AG04449 (cell line): ENCODE measurements around the gene CLDN9.

Experiments
- CTCF ChIA-PET: fragments of 350-600 bp; formaldehyde crosslinking; extraction: SDS; loops from one replicate; lab custom pipeline; 2021; ENCODE audit warnings: antibody characterized with exemption; lab: Yijun Ruan, JAX
- POLR2A ChIA-PET: fragments of 400-600, 350-600 bp; formaldehyde crosslinking; extraction: SDS; loops from one replicate; lab custom pipeline; 2020; ENCODE audit warnings: antibody characterized with exemption, inconsistent platforms; lab: Yijun Ruan, JAX
- DNase-seq: peaks from one replicate; pipeline ENCODE4 v3.0.0-alpha.2; 2010; ENCODE audit warnings: low read depth, low spot score
- H3K4me3 ChIP-seq: 2 replicates; pipeline ENCODE4 v1.5.1; 2011; ENCODE audit warnings: low read depth, mild to moderate bottlenecking, control low read depth, low read length
- CTCF ChIP-seq: IDR thresholded peaks from one replicate; pipeline ENCODE4 v1.5.1; 2011; ENCODE audit warnings: mild to moderate bottlenecking, moderate library complexity, low read length, control low read depth, inconsistent platforms; ENCODE audit not compliant: insufficient read depth; ENCODE audit errors: missing control alignments

CLDN9 gene

GRCh38 chr16:3007059-3007956 lies 5.4 kb upstream of the CLDN9 start:
- CTCF ChIA-PET, result interaction anchor here (1.1 to 11.4 kb wide), 3 partner anchors 13 to 51 kb away, joined by 3 to 112 read pairs (median 4); partner anchors contain the start of gene TNFRSF12A
- POLR2A ChIA-PET, result interaction anchor here (1.6 kb wide), 1 partner anchor 13 kb away, joined by 6 read pairs; the partner anchor contains the start of gene TNFRSF12A
- no peak for TF ChIP-seq CTCF
- DNase-seq, result no peak
- H3K4me3 ChIP-seq, result no peak overlapping the region

DNA sequence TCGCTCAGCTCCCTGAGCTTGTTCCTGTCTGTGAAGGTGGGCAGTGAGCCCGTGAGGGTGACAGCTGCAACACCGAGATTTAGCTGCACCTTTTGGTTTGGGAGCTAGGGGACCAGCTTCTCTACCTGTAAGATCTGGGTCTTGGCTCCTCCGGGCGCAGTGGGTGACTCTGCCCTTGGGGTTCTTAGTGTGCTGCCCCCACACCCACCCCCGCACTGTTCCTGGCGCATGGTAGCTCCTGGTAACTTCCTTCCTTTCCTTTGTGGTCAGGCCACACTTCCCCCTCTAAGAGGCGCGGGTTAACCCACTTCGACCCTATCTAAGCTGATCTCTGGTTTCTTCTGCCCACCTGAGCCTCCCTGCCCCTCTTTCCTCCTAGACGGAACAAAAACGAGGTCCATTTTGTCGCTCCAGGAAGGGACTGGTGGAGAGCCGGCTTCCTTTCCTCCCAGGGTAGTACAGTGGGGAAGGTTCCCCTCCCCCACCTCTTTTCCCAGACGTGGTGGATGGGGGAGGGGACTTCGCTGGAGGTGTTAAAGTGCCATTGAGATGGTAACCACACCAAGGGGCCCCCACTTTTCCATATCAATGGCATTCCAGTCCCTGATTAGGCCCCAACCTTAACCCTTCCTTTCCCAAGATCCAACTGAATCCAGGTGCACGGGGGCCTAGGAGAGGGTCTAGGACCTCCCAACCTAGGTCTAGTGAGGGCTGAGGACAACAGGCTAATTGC lies 4.6 kb upstream of the CLDN9 start:
- CTCF ChIA-PET, result interaction anchor here (1.1 to 11.4 kb wide), 3 partner anchors 12 to 51 kb away, joined by 3 to 112 read pairs (median 4); partner anchors contain the start of gene TNFRSF12A
- no peak for TF ChIP-seq CTCF
- no peak overlapping the region for H3K4me3 ChIP-seq
- POLR2A ChIA-PET, result interaction anchor here (1.6 kb wide), 1 partner anchor 13 kb away, joined by 6 read pairs; the partner anchor contains the start of gene TNFRSF12A
- no peak for DNase-seq

DNA sequence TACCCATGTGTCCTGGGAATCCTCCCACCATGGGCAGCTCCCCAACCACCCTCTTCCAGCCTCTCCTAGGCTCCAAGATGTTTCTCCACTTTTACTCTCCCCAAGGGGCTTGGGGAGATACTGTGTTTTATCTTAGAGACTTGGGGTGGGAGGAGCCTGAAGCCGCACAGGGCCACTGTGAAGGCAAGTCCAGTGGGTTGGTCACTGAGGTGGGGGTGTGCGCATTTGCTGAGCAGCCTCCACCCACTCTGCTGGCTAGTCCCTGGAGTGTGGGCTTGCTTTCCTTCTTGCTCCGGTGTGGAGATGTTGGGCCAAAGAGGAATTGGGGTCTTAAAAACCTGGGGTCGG lies 4.1 kb upstream of the CLDN9 start:
- POLR2A ChIA-PET, result interaction anchor here (1.6 kb wide), 1 partner anchor 12 kb away, joined by 6 read pairs; the partner anchor contains the start of gene TNFRSF12A
- no peak for TF ChIP-seq CTCF

GRCh38 chr16:3009568-3010390 lies 2.9 kb upstream of the CLDN9 start:
- ChIA-PET POLR2A (interaction anchor here (1.4 to 1.6 kb wide), 2 partner anchors 10 to 13 kb away, joined by 7 read pairs; partner anchors contain the start of genes HCFC1R1 and TNFRSF12A), CTCF (interaction anchor here (1.1 to 11.4 kb wide), 2 partner anchors 10 to 21 kb away, joined by 3 to 112 read pairs; no protein-coding TSS in a partner anchor)
- DNase-seq, result no peak
- no peak for TF ChIP-seq CTCF
- H3K4me3 ChIP-seq, result no peak overlapping the region

More for the DNA sequence above, 4.1 kb upstream of the CLDN9 start:
- CTCF ChIA-PET, result interaction anchor here (1.1 to 11.4 kb wide), 2 partner anchors 11 to 22 kb away, joined by 3 to 112 read pairs; partner anchors contain the start of gene TNFRSF12A
- H3K4me3 ChIP-seq, result no peak overlapping the region
- no peak for DNase-seq

DNA sequence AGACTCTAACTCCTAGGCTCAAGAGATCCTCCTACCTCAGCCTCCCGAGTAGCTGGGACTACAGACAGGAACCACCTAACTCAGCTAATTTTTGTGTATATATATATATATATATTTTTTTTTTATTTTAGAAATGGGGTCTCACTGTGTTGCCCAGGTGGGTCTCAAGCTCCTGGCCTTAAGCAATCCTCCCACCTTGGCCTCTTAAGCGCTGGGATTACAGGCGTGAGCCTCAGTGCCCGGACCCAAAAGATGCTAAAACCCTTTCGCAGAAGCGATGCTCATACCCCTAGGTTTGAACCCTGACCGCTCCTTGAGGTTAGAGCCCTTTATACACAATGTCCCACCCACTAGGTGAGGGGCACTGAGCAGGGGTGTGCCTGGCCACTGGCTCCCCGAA lies 2.2 kb upstream of the CLDN9 start:
- no peak for TF ChIP-seq CTCF
- ChIA-PET POLR2A (interaction anchor here (1.4 to 1.6 kb wide), 2 partner anchors 9 to 12 kb away, joined by 7 read pairs; partner anchors contain the start of genes HCFC1R1 and TNFRSF12A), CTCF (interaction anchor here (1.1 to 11.4 kb wide), 2 partner anchors 9 to 20 kb away, joined by 3 to 112 read pairs; no protein-coding TSS in a partner anchor)
- DNase-seq, result no peak
- no peak overlapping the region for H3K4me3 ChIP-seq
